H1 (cell line): ENCODE results near the gene SH3PXD2A.

ENCODE experiments used
- CTCF ChIP-seq, 3 experiments: IDR thresholded peaks; 1 replicate in 2 of 3; 2 replicates in 1 of 3; pipeline versions ENCODE4 v1.5.1 to v1.6.1; 2011; ENCODE audit warnings: low read length in 3 of 3, mild to moderate bottlenecking in 3 of 3, inconsistent platforms in 2 of 3, low read depth in 1 of 3, moderate library complexity in 1 of 3; ENCODE audit not compliant: insufficient read depth in 1 of 3; ENCODE audit errors: control extremely low read depth in 1 of 3
- EP300 ChIP-seq, 2 experiments: IDR thresholded peaks; 1 replicate in 1 of 2; 2 replicates in 1 of 2; pipeline ENCODE4 v1.6.1; 2011 to 2012; ENCODE audit warnings: low read depth in 2 of 2, low read length in 2 of 2, mild to moderate bottlenecking in 2 of 2, borderline replicate concordance in 1 of 2, inconsistent platforms in 1 of 2, moderate library complexity in 1 of 2
- SUZ12 ChIP-seq: fragments of 200-600 bp; sonication (generic); IDR thresholded peaks from 2 replicates; pipeline ENCODE4 v1.6.1; 2012; ENCODE audit warnings: mild to moderate bottlenecking, inconsistent platforms, low read length, moderate library complexity, mixed read lengths

- TF ChIP-seq EP300 (IDR thresholded peaks at IDR 0.05; ENCODE audit: borderline replicate concordance in 1 of 2, low read depth in 2 of 2, low read length in 2 of 2) = no peak
- TF ChIP-seq CTCF (IDR thresholded peaks at IDR 0.05; ENCODE audit: control extremely low read depth in 1 of 3, insufficient read depth in 1 of 3, low read depth in 1 of 3, low read length in 3 of 3) = no peak
- no peak for TF ChIP-seq SUZ12
Measured at GRCh38 chr10:103564116-103564501, 291.3 kb downstream of the SH3PXD2A start.
